RWPE1 (cell line): ENCODE measurements around the gene TRPM3.

Experiments used
- CTCF ChIA-PET: fragments of 350-600 bp; sonication (Branson Sonifier 250); formaldehyde crosslinking; extraction: SDS; loops from one replicate; lab custom pipeline; 2021; lab: Yijun Ruan, JAX
- POLR2A ChIA-PET: fragments of 400-600 bp; formaldehyde crosslinking; extraction: SDS; loops from one replicate; lab custom pipeline; 2020; ENCODE audit warnings: antibody characterized with exemption; ENCODE audit not compliant: low non-redundant PET; lab: Yijun Ruan, JAX
- DNase-seq: peaks from one replicate; pipeline ENCODE4 v3.0.0; 2012; ENCODE audit warnings: low spot score
- H3K27ac ChIP-seq: fragments of 450-650 bp; 2 replicates; pipeline ENCODE4 v1.5.1; 2017
- CTCF ChIP-seq: fragments of 450-650 bp; conservative IDR thresholded peaks from 2 replicates; pipeline ENCODE4 v1.5.1; 2017; ENCODE audit warnings: low read depth, mild to moderate bottlenecking

Gene TRPM3

GRCh38 chr9:71042448-71042990 lies 78.9 kb downstream of the TRPM3 start:
- DNase-seq, result no peak
- no peak for TF ChIP-seq CTCF
- ChIA-PET POLR2A (no interaction called here), CTCF (interaction anchor here (0.6 kb wide), 1 partner anchor 35 kb away, joined by 5 read pairs; no protein-coding TSS in a partner anchor)
- no peak overlapping the region for H3K27ac ChIP-seq

GRCh38 chr9:71037521-71037920 lies 83.9 kb downstream of the TRPM3 start:
- POLR2A ChIA-PET, result no interaction called here
- CTCF ChIA-PET, result interaction anchor here (0.7 kb wide), 1 partner anchor 423 kb away, joined by 3 read pairs; no protein-coding TSS in a partner anchor
- DNase-seq, result no peak
- no peak overlapping the region for H3K27ac ChIP-seq
- no peak for TF ChIP-seq CTCF

DNA sequence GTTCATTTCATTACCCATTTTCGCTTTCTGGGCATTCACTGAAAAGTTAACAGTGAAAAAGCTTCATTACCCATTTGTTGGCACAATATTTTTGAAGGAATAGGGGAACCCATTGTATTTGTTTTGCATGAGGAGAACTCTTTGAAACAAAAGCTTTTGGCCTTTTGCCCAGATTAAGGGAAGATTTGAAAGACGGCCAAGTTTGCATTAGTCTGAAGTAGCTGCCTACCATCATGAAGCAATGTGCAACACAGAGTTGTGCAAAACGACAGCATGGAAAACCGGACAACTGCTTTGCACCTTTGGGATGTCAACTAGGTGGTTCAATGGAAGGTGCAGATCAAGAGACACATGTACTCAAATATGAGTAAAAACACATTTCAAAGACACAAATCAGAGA lies 84.9 kb downstream of the TRPM3 start:
- ChIA-PET CTCF (no interaction called here), POLR2A (no interaction called here)
- no peak for TF ChIP-seq CTCF
- peak; percentile 3 for DNase-seq
- no peak overlapping the region for H3K27ac ChIP-seq

GRCh38 chr9:71032779-71033178 lies 88.6 kb downstream of the TRPM3 start:
- ChIA-PET CTCF (no interaction called here), POLR2A (no interaction called here)
- no peak for DNase-seq
- no peak overlapping the region for H3K27ac ChIP-seq
- TF ChIP-seq CTCF, result no peak

- no peak for DNase-seq
- TF ChIP-seq CTCF, result no peak
- POLR2A ChIA-PET, result no interaction called here
- H3K27ac ChIP-seq, result no peak overlapping the region
- CTCF ChIA-PET, result no interaction called here
Measured at GRCh38 chr9:71025728-71026127, 95.7 kb downstream of the TRPM3 start.

GRCh38 chr9:71025201-71025600 lies 96.2 kb downstream of the TRPM3 start:
- H3K27ac ChIP-seq, result no peak overlapping the region
- no peak for TF ChIP-seq CTCF
- ChIA-PET POLR2A (no interaction called here), CTCF (no interaction called here)
- no peak for DNase-seq
